Inflammatory macrophage treated with lipopolysaccharide for 4 hours (primary cell): ENCODE measurements around the gene UBE4A.

ENCODE experiments used
- DNase-seq: peaks from one replicate; pipeline ENCODE4 v3.0.0-alpha.2; 2020

The UBE4A gene, protein sequence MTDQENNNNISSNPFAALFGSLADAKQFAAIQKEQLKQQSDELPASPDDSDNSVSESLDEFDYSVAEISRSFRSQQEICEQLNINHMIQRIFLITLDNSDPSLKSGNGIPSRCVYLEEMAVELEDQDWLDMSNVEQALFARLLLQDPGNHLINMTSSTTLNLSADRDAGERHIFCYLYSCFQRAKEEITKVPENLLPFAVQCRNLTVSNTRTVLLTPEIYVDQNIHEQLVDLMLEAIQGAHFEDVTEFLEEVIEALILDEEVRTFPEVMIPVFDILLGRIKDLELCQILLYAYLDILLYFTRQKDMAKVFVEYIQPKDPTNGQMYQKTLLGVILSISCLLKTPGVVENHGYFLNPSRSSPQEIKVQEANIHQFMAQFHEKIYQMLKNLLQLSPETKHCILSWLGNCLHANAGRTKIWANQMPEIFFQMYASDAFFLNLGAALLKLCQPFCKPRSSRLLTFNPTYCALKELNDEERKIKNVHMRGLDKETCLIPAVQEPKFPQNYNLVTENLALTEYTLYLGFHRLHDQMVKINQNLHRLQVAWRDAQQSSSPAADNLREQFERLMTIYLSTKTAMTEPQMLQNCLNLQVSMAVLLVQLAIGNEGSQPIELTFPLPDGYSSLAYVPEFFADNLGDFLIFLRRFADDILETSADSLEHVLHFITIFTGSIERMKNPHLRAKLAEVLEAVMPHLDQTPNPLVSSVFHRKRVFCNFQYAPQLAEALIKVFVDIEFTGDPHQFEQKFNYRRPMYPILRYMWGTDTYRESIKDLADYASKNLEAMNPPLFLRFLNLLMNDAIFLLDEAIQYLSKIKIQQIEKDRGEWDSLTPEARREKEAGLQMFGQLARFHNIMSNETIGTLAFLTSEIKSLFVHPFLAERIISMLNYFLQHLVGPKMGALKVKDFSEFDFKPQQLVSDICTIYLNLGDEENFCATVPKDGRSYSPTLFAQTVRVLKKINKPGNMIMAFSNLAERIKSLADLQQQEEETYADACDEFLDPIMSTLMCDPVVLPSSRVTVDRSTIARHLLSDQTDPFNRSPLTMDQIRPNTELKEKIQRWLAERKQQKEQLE

DNA sequence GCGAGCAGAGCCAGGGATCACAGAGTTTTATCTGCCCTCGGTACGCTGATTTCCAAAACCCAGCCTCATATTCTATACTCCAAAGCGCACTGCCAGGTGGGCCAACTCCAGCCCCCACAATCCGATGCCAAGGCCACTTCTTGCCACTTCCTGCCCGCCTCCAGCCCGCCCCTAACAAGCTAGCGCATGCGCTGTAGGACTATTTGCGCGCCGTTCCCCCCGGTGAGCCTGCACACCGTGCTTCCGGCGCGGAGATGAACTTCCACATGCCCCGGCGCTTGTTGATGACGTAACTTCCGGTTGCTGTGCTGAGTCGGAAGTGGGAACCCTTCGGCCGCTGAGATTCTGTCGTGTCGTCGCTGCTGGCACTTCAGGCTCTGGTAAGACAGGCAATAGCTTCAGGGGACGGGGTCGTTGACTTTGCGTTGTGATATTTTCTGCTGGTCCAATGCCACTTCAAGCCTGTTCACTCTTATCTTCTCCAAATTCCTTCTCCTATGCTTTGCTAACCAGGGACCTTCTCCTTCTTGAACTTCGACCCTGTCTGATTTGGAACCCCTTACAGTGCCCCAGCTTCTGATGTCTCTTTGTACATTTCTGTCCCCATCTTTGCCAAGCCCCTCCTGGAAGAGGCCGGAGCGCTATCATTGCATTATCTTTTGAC, at the start of gene UBE4A:
Gene UBE4A (plus strand): TSS at position 306 of the 664 bp plus-strand sequence. CDS start 5,481 bp downstream, outside the sequence.
- DNase-seq: peak; percentile 96

DNA sequence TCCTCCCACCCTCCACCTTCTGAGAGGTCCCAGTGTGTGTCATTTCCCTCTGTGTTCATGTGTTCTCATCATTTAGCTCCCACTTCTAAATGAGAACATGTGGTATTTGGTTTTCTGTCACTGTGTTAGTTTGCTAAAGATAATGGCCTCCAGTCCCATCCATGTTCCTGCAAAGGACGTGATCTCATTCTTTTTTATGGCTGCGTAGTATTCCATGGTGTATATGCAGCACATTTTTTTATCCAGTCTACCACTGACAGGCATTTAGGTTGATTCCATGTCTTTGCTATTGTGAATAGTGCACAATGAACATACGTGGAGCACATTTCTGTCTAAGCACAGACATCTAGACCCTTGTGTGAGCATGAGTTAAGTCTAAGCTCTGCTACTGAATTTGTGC, 49.1 kb upstream of the UBE4A start:
- DNase-seq: no peak

DNA sequence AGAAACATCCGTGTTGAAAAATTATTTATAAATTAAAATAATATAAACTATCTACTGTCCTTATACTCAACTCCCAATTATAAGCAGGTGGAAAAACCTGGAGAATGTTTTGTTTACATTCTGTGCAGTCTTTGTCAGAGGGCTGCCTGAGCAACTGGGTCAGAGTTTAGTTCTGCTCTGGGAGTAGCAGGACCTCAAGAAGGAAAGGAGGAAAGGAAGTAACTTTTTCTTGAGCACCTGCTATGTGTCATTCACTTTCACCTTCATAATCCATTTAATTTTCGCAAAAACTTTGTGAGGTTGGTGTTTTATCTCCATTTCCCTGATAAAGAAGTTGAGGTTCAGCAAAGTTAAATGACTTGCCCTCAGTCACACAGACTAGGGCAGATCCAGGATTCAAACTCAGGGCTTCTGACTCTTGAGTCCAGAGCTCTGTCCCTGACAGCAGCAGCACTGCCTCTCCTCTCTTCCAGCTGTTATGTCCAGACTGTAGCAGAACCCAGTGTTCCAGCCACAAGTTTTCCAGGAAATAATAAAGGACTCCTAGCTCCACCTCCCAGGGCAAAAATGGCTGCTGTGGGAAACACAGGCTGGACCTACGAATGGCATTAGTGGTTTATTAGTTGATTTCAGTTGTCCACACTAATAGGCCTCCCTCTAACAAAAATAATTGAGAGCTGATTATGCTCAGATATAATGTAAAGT, 48.5 kb upstream of the UBE4A start:
- no peak for DNase-seq

DNA sequence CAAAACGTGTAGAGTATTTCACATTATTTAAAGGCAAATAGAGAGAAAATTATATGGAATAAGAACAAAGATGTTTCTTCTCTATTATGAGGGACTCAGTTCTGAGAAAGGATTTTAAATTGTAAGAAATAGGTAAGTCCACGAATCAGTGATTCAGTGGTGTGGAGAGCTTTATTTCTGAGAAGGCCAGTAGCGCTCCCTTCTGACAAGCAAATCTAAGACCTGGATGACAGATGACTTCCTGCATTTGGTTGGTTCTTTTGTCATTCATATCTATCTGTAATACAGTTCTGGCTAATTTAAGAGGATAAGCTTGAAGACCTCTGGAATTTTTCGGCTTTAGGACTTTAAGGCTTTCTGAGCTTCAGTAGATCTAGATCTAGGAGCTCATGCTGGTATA, 47.9 kb upstream of the UBE4A start:
- no peak for DNase-seq

DNA sequence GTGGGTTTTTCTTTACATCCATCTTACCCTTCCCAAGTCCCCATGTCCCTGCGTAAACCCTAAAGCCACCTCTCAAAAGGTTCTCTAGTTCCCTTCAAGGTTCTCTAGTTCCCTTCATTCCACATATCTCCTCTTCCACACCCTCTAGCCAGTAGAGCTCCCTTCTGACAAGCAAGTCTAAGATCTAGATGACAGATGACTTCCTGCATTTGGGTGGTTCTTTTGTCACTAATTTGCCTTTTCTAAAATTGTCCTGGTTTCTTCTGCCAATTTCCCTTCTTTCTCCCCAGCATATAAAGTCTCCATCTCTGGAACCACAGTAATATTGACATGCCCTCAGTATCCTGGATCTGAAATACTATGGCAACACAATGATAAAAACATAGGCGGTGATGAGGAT, 47.1 kb upstream of the UBE4A start:
- DNase-seq: no peak

DNA sequence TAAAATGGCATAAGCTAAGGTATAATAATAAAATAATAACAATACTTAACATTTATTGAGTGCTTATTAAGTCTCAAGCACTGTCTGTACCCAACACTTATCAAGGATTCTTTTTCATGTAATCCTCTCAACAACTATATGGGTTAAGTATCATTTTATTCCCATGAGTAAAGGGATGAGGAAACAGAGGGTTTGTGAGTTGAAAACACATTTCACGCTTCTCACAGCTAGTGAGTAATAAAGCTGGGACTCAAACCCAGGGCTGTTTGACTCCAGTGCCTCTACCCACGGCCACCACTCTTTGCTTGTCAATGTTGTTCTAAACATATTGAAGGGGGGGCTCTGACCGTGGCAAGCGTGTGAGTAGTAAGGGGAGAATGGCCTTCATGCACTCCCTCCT, 46.2 kb upstream of the UBE4A start:
- no peak for DNase-seq

DNA sequence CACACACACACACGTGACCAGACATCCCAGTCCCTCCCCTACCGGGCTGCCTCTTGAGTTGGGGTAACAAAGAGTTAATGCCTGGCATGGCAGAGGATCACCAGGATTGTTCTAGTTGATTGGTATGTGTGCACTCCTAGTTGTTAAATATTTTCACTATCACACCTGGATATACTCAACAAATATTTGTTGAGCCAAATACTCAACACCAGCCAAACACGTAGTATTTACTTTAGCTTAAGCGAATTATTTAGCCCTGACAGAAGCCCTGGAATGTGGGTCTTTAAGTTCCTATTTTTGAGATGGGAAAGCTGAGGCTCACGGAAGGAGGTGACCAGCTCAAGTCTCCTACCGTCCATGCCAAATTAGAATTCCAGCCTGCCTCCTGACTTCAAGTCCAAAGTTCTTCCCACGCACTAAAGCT, 44.4 kb upstream of the UBE4A start:
- DNase-seq: no peak

DNA sequence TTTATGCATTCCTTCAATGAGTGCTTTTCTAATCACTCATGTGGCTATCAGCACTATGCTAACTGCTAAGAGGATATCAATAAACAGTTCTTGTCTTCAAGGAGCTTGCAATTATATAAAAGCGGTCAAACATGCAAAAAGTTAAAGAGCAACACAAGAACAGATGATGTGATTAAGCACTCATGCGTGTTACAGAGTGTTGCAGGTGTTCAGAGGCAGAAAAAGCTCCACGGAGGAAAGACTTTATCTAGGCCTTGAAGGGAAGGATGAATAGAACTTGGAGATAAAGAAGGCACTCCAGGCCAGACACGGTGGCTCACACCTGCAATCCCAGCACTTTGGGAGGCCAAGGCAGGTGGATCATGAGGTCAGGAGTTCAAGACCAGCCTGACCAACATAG, 41.3 kb upstream of the UBE4A start:
- DNase-seq: no peak

DNA sequence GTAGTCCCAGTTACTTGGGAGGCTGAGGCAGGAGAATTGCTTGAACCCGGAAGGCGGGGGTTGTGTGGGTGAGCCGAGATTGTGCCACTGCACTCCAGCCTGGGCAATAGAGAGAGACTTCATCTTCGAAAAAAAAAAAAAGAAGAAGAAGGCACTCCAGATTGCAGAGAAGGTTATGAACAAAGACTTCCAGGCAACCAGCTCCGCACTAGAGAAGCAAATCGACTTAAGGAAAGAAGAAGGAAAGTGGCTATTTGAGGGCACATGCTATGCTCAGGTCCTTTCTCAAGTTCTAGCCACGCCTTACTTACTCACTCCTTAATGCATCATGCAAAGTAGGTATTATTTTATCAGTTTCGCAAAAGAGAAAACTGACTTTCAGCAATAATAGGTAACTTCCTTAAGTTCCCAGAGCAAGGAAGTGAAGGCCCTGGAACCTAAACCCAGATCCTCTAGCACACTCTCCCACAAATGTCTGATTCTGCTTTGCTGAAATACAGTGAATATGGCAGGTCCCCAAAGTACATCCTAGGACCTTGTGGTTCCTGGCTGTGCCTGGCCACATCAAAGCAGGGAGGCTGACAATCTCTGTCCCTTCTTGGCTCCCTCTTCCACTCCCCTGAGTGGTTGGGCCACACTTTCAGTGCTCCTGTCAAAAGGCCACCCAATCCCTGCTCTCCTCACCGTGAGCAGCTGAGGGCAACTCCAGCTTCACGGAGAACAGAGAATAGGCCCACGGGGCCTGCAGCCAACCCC, 40.6 kb upstream of the UBE4A start:
- DNase-seq: peak; percentile 88

DNA sequence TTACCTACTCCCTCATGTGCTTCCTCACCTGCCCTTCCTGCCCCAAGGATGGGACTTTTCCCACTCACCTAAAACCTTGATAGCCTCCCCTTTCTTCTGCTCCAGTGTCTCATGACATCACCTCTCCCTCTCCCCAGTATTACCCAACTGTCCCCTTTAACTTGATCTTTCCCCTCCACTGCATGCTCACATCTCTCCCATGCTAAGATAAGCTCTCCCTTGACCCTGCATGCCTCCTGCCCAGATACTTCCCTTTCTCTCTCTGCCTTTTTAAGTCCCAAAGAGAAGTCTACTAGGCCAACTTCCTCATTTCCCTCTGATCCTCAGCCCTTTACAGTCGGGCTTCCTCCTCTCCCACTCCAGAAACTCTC, 40.1 kb upstream of the UBE4A start:
- DNase-seq: peak; percentile 87

DNA sequence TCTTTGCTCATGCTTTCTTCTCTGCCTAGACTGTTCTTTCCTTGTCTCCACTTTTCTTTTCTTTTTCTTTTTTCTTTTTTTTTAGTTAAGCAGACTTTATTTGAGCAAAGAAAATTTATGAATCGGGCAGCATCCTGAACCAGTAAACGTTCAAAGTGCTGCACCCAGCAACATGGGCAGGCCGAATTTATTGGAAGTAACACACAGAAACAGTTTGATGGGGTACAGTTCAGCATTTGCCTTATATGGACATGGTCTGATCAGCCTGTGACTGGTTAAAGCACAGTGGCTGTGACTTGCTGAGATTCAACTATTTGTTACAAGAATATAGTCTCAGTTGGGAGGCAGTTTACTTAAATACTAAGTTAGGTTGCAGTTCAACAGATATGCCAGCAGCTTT, 38.9 kb upstream of the UBE4A start:
- DNase-seq: no peak

DNA sequence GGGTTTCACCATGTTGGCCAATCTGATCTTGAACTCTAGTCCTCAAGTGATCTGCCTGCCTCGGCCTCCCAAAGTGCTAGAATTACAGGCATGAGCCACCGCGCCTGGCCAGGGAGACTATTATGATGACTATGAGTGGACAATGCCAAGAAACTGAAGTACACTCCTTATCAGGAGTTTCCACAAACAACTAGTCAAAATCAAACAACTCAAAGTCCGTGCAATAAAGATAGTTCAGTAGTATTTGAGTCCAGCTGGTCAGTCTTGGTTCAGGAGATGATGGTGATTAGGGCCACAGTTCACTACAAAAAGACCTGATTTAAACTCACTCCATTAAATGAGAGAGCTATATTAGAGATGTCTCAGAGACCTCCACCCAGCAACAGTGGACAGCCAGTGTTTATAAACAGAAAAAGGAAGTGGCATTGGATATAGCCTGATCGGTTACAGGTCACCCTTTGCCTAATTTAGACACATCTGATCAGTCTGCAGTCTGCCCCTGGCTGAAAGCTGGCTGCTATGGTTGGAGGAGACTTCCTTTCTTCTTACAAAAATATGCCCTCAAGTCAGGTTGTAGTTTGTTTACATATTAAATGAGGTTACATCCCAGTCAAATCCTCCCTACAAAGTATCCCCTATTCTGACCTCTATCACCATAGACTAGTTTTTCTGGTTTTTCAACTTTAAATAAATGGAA, 37.9 kb upstream of the UBE4A start:
- DNase-seq: peak; percentile 53

DNA sequence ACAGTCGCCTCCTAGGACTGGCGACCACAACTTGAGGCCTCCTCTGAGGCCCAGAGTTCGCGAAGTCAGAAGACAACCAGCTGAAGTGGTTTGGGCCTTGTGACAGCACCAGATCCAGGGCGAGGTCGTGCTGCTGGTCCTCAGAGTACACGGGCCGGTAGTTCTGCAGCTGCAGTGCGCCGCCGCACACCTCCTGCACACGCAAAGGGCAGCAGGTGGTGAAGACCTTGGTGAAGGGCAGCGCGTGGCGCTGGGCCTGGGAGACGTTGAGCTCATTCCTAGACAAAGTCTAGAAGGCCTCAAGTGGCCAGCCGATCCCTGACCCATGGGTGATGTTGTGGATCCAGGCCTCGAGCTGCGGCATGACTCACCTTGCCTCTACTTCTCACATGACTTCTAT, 36.7 kb upstream of the UBE4A start:
- DNase-seq: no peak

DNA sequence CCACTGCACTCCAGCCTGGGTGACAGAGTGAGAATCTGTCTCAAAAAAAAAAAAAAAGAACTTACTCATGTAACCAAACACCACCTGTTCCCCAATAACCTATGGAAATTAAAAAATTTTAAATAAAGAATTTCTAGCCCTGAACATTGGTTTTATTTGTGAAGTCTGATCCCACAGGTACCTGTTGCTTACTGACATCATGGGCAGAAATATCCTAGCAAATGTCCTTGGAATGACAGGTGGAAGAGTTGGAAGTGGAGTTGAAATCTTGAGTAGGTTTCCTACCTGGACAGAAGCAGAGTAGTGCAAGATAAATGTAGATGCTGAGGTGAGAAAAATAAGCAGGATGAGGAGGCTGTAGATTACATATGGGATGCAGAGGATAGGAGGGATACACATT, 34.1 kb upstream of the UBE4A start:
- no peak for DNase-seq

DNA sequence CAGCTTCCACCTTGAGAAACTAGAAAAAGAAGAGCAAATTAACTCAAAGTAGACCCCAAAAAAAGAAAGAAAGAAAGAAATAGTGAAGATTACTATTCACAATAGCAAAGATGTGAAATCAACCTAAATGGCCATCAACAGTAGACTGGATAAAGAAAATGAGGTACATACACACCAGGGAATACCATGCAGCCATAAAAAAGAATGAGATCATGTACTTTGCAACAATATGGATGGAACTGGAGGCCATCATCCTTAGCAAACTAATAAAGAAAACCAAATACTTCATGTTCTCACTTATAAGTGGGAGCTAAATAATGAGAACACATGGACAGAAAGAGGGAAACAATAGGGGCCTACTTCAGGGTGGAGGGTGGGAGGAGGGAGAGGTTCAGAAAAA, 30.7 kb upstream of the UBE4A start:
- no peak for DNase-seq

DNA sequence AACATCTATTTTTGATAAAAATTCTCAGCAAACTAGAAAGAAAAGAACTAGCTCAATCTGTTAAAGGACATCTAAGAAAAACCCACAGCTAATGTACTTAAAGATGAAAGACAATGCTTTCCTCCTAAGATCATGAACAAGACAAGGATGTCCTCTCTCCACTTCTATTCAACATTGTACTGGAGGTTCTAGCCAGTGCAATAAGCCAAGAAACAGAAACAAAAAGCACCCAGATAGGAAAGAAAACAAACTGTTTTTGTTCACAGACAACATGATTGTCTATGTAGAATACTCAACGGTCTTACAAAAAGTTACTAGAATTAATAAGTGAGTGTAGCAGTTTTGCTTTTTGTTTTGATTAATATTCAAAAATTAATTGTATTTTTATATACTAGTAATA, 24.7 kb upstream of the UBE4A start:
- DNase-seq: no peak

DNA sequence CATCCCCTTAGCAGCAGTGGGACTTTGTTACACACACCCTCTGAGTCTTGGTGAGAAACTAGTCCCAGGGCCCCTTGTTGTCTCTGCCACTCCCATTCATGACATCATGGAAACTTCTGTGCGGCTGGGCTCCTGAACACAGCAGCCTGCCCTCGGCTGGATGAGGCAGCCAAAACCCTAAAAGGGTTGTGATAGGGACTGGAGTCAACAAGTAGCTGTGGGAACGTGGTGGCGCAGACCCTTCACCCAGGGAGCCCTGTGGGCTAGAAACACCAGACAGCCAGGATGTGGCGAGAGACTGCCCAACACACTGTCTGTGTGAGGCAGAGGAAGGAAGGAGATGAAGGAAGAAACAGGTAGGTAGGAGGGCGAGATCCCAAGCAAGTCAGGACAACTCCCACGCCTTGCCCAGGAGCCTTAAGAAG, 20.8 kb upstream of the UBE4A start:
- peak; percentile 6 for DNase-seq

DNA sequence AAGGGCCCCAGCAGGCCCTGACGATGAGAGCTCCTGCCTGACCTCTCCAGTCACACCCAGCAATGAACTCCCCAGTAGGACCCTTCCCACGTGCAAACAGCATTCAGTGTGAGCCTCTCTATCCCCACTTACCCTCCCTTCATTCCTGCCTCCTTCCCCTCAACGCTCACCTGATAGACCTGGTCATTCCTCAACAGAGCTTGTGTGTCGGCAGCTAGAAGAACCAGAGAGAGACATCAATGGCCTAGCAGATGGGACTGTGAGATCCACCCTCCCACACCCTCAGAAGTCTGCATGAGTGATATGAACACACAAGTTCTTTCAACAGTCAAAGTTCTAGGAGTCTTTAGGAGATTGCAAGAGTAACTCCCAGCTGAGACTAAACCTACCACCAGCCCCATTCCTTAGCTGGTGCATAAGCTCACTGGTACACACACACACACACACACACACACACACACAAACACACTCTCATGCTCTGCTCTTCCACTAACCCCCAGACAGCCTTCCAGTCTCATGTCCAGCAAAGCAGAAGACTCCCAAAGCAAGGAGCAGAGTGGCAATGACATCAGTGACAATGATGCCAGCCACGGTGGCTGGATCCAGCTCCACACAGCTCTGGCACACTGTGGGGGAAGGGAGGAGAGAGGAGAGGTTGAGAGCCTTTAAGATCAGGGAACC, 20.0 kb upstream of the UBE4A start:
- DNase-seq: no peak

DNA sequence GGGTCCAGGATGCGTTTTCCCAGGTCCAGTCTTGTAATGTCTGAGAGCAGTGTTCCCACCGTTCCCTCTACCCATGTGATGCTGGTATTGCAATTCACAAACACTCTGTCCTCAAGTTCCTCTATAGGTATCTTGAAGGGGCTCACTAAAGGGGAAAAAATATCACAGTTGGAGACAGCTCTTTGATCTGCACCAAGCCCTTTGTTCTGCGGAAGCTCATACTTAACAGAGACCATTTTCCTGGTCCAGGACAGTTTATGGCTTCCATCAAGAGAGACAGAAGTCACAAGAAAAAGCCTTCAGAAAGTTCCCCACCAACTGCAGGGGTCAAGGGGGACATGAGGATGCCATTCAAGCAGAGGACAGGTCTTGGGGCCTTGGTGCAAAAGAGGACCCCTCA, 19.0 kb upstream of the UBE4A start:
- DNase-seq: no peak

DNA sequence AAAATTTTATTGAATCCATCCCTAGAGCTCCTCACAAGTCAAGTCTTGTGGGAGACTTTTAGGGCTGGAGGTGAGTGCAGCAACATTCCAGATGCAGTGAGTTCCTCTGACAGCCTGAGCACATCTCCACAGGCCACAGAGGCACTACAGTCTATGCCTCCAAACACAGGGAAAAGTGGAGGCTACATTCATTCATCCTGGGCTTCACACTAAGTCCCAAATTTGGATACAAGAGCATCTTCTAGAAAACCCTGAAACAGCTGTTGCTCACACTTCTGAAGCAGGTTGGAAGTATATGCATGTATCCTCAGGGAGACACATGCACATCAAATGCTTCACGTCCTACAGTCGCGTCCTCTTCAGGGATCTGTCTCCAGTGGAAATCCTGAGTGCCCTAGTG, 18.1 kb upstream of the UBE4A start:
- DNase-seq: no peak
